GM19023 (cell line): Measurements from ENCODE around the gene RRAGA.
"Not testable (repeated sequence)": the region's sequence is repeated elsewhere in the genome, so short reads cannot be mapped to it uniquely, and the experiment has no call there.

Experiments used
- ATAC-seq: cut with Tn5 transposase; IDR thresholded peaks from one replicate; pipeline ENCODE4 v1.9.1; 2021; ENCODE audit warnings: mild to moderate bottlenecking, moderate library complexity; ENCODE audit not compliant: unreplicated experiment

The RRAGA gene

GRCh38 chr9:19048966-19049916 is at the start of gene RRAGA:
RRAGA (plus strand) TSS chr9:19049427; CDS start chr9:19049660, 233 bp downstream.
- ATAC-seq: peak; percentile 90

GRCh38 chr9:19000133-19000532 is 49.1 kb upstream of the RRAGA start:
- no peak for ATAC-seq

GRCh38 chr9:19009391-19009965 is 39.7 kb upstream of the RRAGA start:
- ATAC-seq: no peak

- no peak for ATAC-seq
Measured at GRCh38 chr9:19018201-19018600, 31.0 kb upstream of the RRAGA start.

GRCh38 chr9:19020886-19021455 is 28.3 kb upstream of the RRAGA start:
- no peak for ATAC-seq

GRCh38 chr9:19021649-19022048 is 27.6 kb upstream of the RRAGA start:
- ATAC-seq: not testable (repeated sequence)

GRCh38 chr9:19022206-19022605 is 27.0 kb upstream of the RRAGA start:
- no peak for ATAC-seq

GRCh38 chr9:19023078-19023477 is 26.1 kb upstream of the RRAGA start:
- no peak for ATAC-seq

- no peak for ATAC-seq
Measured at GRCh38 chr9:19026375-19026774, 22.9 kb upstream of the RRAGA start.

GRCh38 chr9:19027825-19028224 is 21.4 kb upstream of the RRAGA start:
- ATAC-seq: no peak

GRCh38 chr9:19028835-19029451 is 20.3 kb upstream of the RRAGA start:
- ATAC-seq: no peak

- ATAC-seq: peak; percentile 67
Measured at GRCh38 chr9:19030899-19031298, 18.3 kb upstream of the RRAGA start.

- no peak for ATAC-seq
Measured at GRCh38 chr9:19032406-19032805, 16.8 kb upstream of the RRAGA start.

- ATAC-seq: no peak
Measured at GRCh38 chr9:19033015-19033414, 16.2 kb upstream of the RRAGA start, which contains the start of gene SAXO1. SAXO1 (minus strand) TSS chr9:19033209; CDS start chr9:19032908, 301 bp downstream.

GRCh38 chr9:19036611-19037010 is 12.6 kb upstream of the RRAGA start:
- ATAC-seq: no peak

- ATAC-seq: no peak
Measured at GRCh38 chr9:19049917-19050636, 850 bp downstream of the RRAGA start.

GRCh38 chr9:19050637-19051591 is 1.7 kb downstream of the RRAGA start:
- no peak for ATAC-seq

- ATAC-seq: no peak
Measured at GRCh38 chr9:19057033-19057432, 7.8 kb downstream of the RRAGA start.

GRCh38 chr9:19074229-19074628 is 25.0 kb downstream of the RRAGA start:
- ATAC-seq: no peak

- ATAC-seq: no peak
Measured at GRCh38 chr9:19074836-19075235, 25.6 kb downstream of the RRAGA start.
